Fibroblast of mammary gland (primary cell): ENCODE data around the gene RAP1A.

Experiments used
- DNase-seq: peaks from one replicate; pipeline ENCODE4 v3.0.0-alpha.2; 2010; ENCODE audit warnings: low read depth
- H3K4me3 ChIP-seq: 2 replicates; pipeline ENCODE4 v1.5.1; 2011; ENCODE audit warnings: low read depth, mild to moderate bottlenecking, low read length, moderate library complexity; ENCODE audit not compliant: control insufficient read depth
- CTCF ChIP-seq: conservative IDR thresholded peaks from 2 replicates; pipeline ENCODE4 v1.5.1; 2011; ENCODE audit warnings: low read depth, low read length, inconsistent platforms; ENCODE audit not compliant: control insufficient read depth, insufficient read depth

Gene RAP1A

GRCh38 chr1:111725192-111725591 is 105.6 kb downstream of the RAP1A start:
- DNase-seq, result no peak
- TF ChIP-seq CTCF, result no peak
- no peak overlapping the region for H3K4me3 ChIP-seq

GRCh38 chr1:111727056-111727455 is 107.5 kb downstream of the RAP1A start:
- no peak overlapping the region for H3K4me3 ChIP-seq
- TF ChIP-seq CTCF, result no peak
- no peak for DNase-seq

GRCh38 chr1:111729271-111729921 is 109.8 kb downstream of the RAP1A start:
- DNase-seq, result no peak
- no peak overlapping the region for H3K4me3 ChIP-seq
- TF ChIP-seq CTCF, result no peak

GRCh38 chr1:111729946-111730681 is 110.5 kb downstream of the RAP1A start:
- DNase-seq, result no peak
- no peak for TF ChIP-seq CTCF

GRCh38 chr1:111730706-111731105 is 111.1 kb downstream of the RAP1A start:
- no peak overlapping the region for H3K4me3 ChIP-seq
- no peak for DNase-seq
- TF ChIP-seq CTCF, result no peak

More at GRCh38 chr1:111729946-111730681, 110.5 kb downstream of the RAP1A start:
- H3K4me3 ChIP-seq, result no peak overlapping the region

GRCh38 chr1:111731956-111732355 is 112.4 kb downstream of the RAP1A start:
- H3K4me3 ChIP-seq, result no peak overlapping the region
- TF ChIP-seq CTCF, result no peak

More at GRCh38 chr1:111731956-111732355, 112.4 kb downstream of the RAP1A start:
- DNase-seq, result no peak
